H1 (cell line): ENCODE data around the gene SPTBN1. TPM values are rescaled to one million over a fixed set of nuclear protein-coding genes. Genes with fewer than 3 reads are reported as not detected.

Source experiments
- EGR1 ChIP-seq: IDR thresholded peaks from 2 replicates; pipeline ENCODE4 v1.6.1; 2011; ENCODE audit warnings: low read depth, low read length, borderline replicate concordance
- NRF1 ChIP-seq: IDR thresholded peaks from 2 replicates; pipeline ENCODE4 v1.6.1; 2011; ENCODE audit warnings: mild to moderate bottlenecking, low read depth, low read length, improper control_type of control experiment
- POU5F1 ChIP-seq: IDR thresholded peaks from 2 replicates; pipeline ENCODE4 v1.6.1; 2011; ENCODE audit warnings: low read depth, mild to moderate bottlenecking, low read length, moderate library complexity
- SP2 ChIP-seq: IDR thresholded peaks from 2 replicates; pipeline ENCODE4 v1.6.1; 2012; ENCODE audit warnings: mild to moderate bottlenecking, low read length, inconsistent platforms
- polyA plus RNA-seq, 7 experiments: library from polyadenylated mRNA; depleted of rRNA in 3 of 7; stranded (reverse) in 5 of 7; unstranded in 2 of 7; fragments of >200 nt in 5 of 7; fragments of 200-250 nt in 2 of 7; gene quantifications; 1 replicate in 5 of 7; 2 replicates in 1 of 7; 4 replicates in 1 of 7; pipeline versions ENCODE4 v1.2.1 to v1.2.3, GENCODE V29; 2011 to 2013; ENCODE audit warnings: missing spikeins in 2 of 7, mixed read lengths in 2 of 7
- total RNA-seq: library from RNA; stranded (reverse); fragmentation: NEBNext Ultra II Directional; extraction: Animal tissue kit (Norgen Biotek cat#: 25700); gene quantifications from 2 replicates; pipeline ENCODE4 v1.2.1, GENCODE V29; 2021
- TF ChIP-seq, protein P1 (sequence below): IDR thresholded peaks from 2 replicates; pipeline ENCODE4 v1.6.1; 2012; ENCODE audit warnings: inconsistent platforms

Gene SPTBN1
- total and polyA plus RNA-seq, 2 of the 8 experiments (the other 6 are each of a cell fraction or from before 2014, with no cell fraction given): 31.8 to 180 TPM

DNA sequence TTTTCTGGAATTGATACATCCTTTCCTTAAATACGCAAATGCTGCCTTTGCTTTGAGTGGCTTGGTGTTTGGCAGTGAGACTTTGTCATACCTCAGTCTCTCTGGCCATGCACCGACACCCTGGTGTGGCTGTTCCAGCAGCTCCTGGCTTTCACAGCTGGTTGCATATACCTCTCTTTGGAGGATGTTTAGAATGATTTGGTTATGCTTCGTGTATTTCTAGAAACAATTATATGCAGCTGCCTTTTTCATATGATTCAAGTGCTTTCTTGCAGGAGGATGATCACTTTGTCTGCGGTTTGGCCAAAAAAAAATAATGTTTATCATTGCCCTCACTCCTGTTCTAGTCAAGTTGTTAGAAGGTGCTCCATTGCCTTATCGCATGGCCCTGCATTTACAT, 172.3 kb downstream of the SPTBN1 start (continued):
- no peak for TF ChIP-seq EGR1
- TF ChIP-seq SP2: no peak
- TF ChIP-seq NRF1: no peak
- no peak for TF ChIP-seq POU5F1
- TF ChIP-seq, protein P1, sequence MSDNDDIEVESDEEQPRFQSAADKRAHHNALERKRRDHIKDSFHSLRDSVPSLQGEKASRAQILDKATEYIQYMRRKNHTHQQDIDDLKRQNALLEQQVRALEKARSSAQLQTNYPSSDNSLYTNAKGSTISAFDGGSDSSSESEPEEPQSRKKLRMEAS: no peak
